Endothelial cell of umbilical vein (primary cell): Measurements from ENCODE around the gene NFILZ. TPM values are rescaled to one million over a fixed set of nuclear protein-coding genes. Genes with fewer than 3 reads are reported as not detected.
A peak's percentile ranks its signal among the peaks of the same experiment; 100 is the strongest.

Experiments used
- BruUV-seq: library from RNA; stranded (reverse); fragments of 400-500 nt; replicated peaks from 2 replicates; lab custom pipeline; 2021; lab: Mats Ljungman, UMichigan
- CTCF ChIA-PET: fragments of 300-600, 350-600 bp; sonication (Branson Sonifier 250); formaldehyde crosslinking; loops from one replicate; lab custom pipeline; 2021; ENCODE audit warnings: antibody characterized with exemption, inconsistent platforms; lab: Charles Lee
- POLR2A ChIA-PET: fragments of 300-600, 350-600 bp; sonication (Branson Sonifier 250); formaldehyde crosslinking; loops from one replicate; lab custom pipeline; 2021; ENCODE audit warnings: antibody characterized with exemption, inconsistent platforms; lab: Charles Lee
- DNase-seq: peaks from one replicate; pipeline ENCODE4 v3.0.0-alpha.2; 2011; ENCODE audit warnings: low read depth, low spot score
- FAIRE-seq: peaks from 2 replicates; lab custom pipeline; 2011; peaks lifted over from hg19 to GRCh38; lab: Jason Lieb, UNC
- H2AFZ ChIP-seq: 2 replicates; pipeline ENCODE4 v1.6.0; 2012; ENCODE audit warnings: low read depth, low read length, control low read depth, inconsistent platforms
- H3K27ac ChIP-seq: 2 replicates; pipeline ENCODE4 v1.5.1; 2011; ENCODE audit warnings: low read depth, mild to moderate bottlenecking, control low read depth, low read length, moderate library complexity; ENCODE audit not compliant: insufficient read depth
- H3K27me3 ChIP-seq, 2 experiments: 2 replicates each; pipeline versions ENCODE4 v1.6.0 to v1.6.1; 2011; ENCODE audit warnings: low read length in 2 of 2, mixed read lengths in 1 of 2; ENCODE audit not compliant: control insufficient read depth in 2 of 2, insufficient read depth in 2 of 2
- H3K36me3 ChIP-seq, 2 experiments: 2 replicates in 1 of 2; 3 replicates in 1 of 2; pipeline ENCODE4 v1.5.1; 2011; ENCODE audit warnings: low read length in 2 of 2, mild to moderate bottlenecking in 1 of 2, moderate library complexity in 1 of 2; ENCODE audit not compliant: control insufficient read depth in 2 of 2, insufficient read depth in 2 of 2; ENCODE audit errors: extremely low read depth in 1 of 2
- H3K4me1 ChIP-seq: 3 replicates; pipeline ENCODE4 v1.5.1; 2011; ENCODE audit warnings: mild to moderate bottlenecking, low read length; ENCODE audit not compliant: control insufficient read depth, insufficient read depth; ENCODE audit errors: extremely low read depth
- H3K4me2 ChIP-seq: 2 replicates; pipeline ENCODE4 v1.6.1; 2011; ENCODE audit warnings: low read length, control low read depth, mixed read lengths; ENCODE audit not compliant: insufficient read depth
- H3K4me3 ChIP-seq, 3 experiments: fragments of 200-600 bp in 1 of 3; sonication (generic), shearing (Covaris generic) in 1 of 3; replicated peaks in 1 of 3; 2 replicates each; pipeline ENCODE4 v1.5.1; 2011 to 2016; ENCODE audit warnings: control low read depth in 3 of 3, low read length in 3 of 3, mild to moderate bottlenecking in 2 of 3, inconsistent platforms in 1 of 3, low read depth in 1 of 3, moderate library complexity in 1 of 3; ENCODE audit not compliant: insufficient read depth in 1 of 3
- H3K79me2 ChIP-seq: 2 replicates; pipeline ENCODE4 v1.6.0; 2012; ENCODE audit warnings: low read length, inconsistent platforms; ENCODE audit not compliant: control insufficient read depth, insufficient read depth
- H3K9ac ChIP-seq: replicated peaks from 2 replicates; pipeline ENCODE3; 2011; ENCODE audit warnings: low read length, control low read depth; ENCODE audit not compliant: insufficient read depth; ENCODE audit errors: extremely low read depth
- H3K9me1 ChIP-seq: replicated peaks from 3 replicates; pipeline ENCODE4 v1.6.0; 2011; ENCODE audit warnings: mild to moderate bottlenecking, low read length; ENCODE audit not compliant: control insufficient read depth, insufficient read depth; ENCODE audit errors: extremely low read depth
- H3K9me3 ChIP-seq: replicated peaks from 2 replicates; pipeline ENCODE4 v1.5.1; 2012; ENCODE audit warnings: low read length, inconsistent platforms; ENCODE audit not compliant: control insufficient read depth, insufficient read depth
- H4K20me1 ChIP-seq: replicated peaks from 2 replicates; pipeline ENCODE3; 2011; ENCODE audit warnings: mild to moderate bottlenecking, low read length; ENCODE audit not compliant: control insufficient read depth, insufficient read depth; ENCODE audit errors: extremely low read depth
- CTCF ChIP-seq, 2 donors: IDR thresholded peaks; 1 replicate in 1 of 2; 2 replicates in 1 of 2; pipeline ENCODE4 v1.5.1; 2011; ENCODE audit warnings: low read length in 2 of 2, mild to moderate bottlenecking in 2 of 2, moderate library complexity in 2 of 2, control low read depth in 1 of 2, inconsistent platforms in 1 of 2, low read depth in 1 of 2; ENCODE audit not compliant: insufficient read depth in 1 of 2; ENCODE audit errors: extremely low read depth in 1 of 2
- FOS ChIP-seq: IDR thresholded peaks from 2 replicates; pipeline ENCODE4 v1.6.1; 2011; ENCODE audit warnings: mild to moderate bottlenecking, low read length, moderate library complexity, borderline replicate concordance; ENCODE audit not compliant: insufficient read depth
- JUN ChIP-seq: IDR thresholded peaks from 2 replicates; pipeline ENCODE4 v1.6.1; 2011; ENCODE audit warnings: borderline replicate concordance, low read depth; ENCODE audit not compliant: insufficient read length, insufficient read depth
- MAX ChIP-seq: IDR thresholded peaks from 2 replicates; pipeline ENCODE4 v1.6.1; 2011; ENCODE audit not compliant: insufficient read depth, insufficient read length
- MYC ChIP-seq: IDR thresholded peaks from one replicate; pipeline ENCODE4 v1.6.1; 2011; ENCODE audit warnings: mild to moderate bottlenecking, low read depth, low read length
- POLR2A ChIP-seq: IDR thresholded peaks from 2 replicates; pipeline ENCODE4 v1.6.1; 2012; ENCODE audit warnings: low read depth, mild to moderate bottlenecking, control low read depth, low read length
- POLR2AphosphoS5 ChIP-seq: IDR thresholded peaks from 2 replicates; pipeline ENCODE4 v1.6.1; 2012; ENCODE audit warnings: low read depth, mild to moderate bottlenecking, control low read depth, low read length, moderate library complexity; ENCODE audit not compliant: insufficient read depth
- dilution Hi-C: fragments of 300-500 bp; cut with MboI; formaldehyde crosslinking; loops from one replicate; pipeline ENCODE4 v1.15.0; 2019; ENCODE audit warnings: low sequenced_read_pairs; ENCODE audit not compliant: extremely low pct_ligation_motif_present
- intact Hi-C: fragments of 100-400 bp; cut with micrococcal nuclease; formaldehyde crosslinking; loops from one replicate; pipeline ENCODE4 v1.10.0; 2022
- polyA plus RNA-seq, 4 experiments: library from polyadenylated mRNA; depleted of rRNA in 3 of 4; stranded (reverse) in 3 of 4; unstranded in 1 of 4; fragments of >200 nt; gene quantifications; 2 replicates each; pipeline versions ENCODE4 v1.2.1 to v1.2.3, GENCODE V29; 2011 to 2012; ENCODE audit warnings: missing spikeins in 1 of 4
- total RNA-seq: library from RNA; stranded (reverse); gene quantifications from 2 replicates; pipeline ENCODE4 v1.2.3, GENCODE V29; 2021

Gene NFILZ
- total and polyA plus RNA-seq, 2 donors (not counting 3 experiments of a cell fraction or from before 2014, with no cell fraction given), result not detected

GRCh38 chr19:8607386-8607785 lies 23.0 kb upstream of the NFILZ start:
- Histone ChIP-seq H3K9me3 (no peaks in the 10 kb centered on the region), H3K79me2 (no peaks in the 10 kb centered on the region), H3K36me3 (no peaks in the 10 kb centered on the region), H3K9ac (no peak overlapping the region), H3K9me1 (no peaks in the 10 kb centered on the region), H2AFZ (no peak overlapping the region), H3K27me3 (no peaks in the 10 kb centered on the region), H3K27ac (no peak overlapping the region), H3K4me2 (no peak overlapping the region), H4K20me1 (no peaks in the 10 kb centered on the region), H3K4me1 (peaks cover 9% of the 10 kb centered on the region), H3K4me3 (no peak overlapping the region)
- intact Hi-C loops, result no loop called here
- BruUV-seq, result no TSS peak
- dilution Hi-C loops, result no loop called here
- FAIRE-seq (no peak), DNase-seq (no peak)
- no peak for TF ChIP-seq POLR2AphosphoS5
- no peak for TF ChIP-seq POLR2A
- no peak for TF ChIP-seq CTCF (IDR thresholded peaks at IDR 0.05; ENCODE audit: extremely low read depth in 1 of 2, insufficient read depth in 1 of 2, low read depth in 1 of 2, low read length in 2 of 2)
- no peak for TF ChIP-seq FOS
- no peak for TF ChIP-seq JUN
- ChIA-PET CTCF (no interaction called here), POLR2A (no interaction called here)

DNA sequence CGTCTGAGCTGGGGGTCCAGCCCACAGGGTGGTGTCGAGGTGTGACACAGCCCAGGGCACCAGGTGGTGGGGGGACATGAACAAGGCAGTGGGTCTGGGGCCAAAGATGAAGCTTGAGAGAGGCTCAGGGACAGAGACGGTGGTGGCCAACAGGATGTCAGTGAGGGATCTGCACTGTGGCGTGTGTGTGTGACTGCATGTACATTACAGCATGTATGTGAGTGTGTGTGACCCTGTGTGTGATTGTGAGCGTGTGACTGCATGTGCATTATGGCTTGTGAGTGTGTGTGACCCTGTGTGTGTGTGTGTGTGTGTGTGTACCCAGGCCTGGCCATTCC lies 21.5 kb upstream of the NFILZ start:
- no peak for DNase-seq
- dilution Hi-C loops, result no loop called here
- Histone ChIP-seq H3K4me2 (peak overlapping the region; percentile 31), H3K9ac (peak overlapping the region; percentile 75), H4K20me1 (no peaks in the 10 kb centered on the region), H2AFZ (peak overlapping the region; percentile 59), H3K27ac (peak overlapping the region; percentile 45), H3K27me3 (no peaks in the 10 kb centered on the region), H3K9me1 (no peaks in the 10 kb centered on the region), H3K4me3 (peak overlapping the region in 2 of 3 experiments; percentile 45 to 53), H3K4me1 (peaks cover 9% of the 10 kb centered on the region), H3K79me2 (no peaks in the 10 kb centered on the region), H3K36me3 (no peaks in the 10 kb centered on the region), H3K9me3 (no peaks in the 10 kb centered on the region)
- ChIA-PET POLR2A (no interaction called here), CTCF (interaction anchor here (0.9 kb wide), 1 partner anchor 33 kb away, joined by 3 read pairs; no protein-coding TSS in a partner anchor)
- TF ChIP-seq MYC (no peak), MAX (no peak), CTCF (IDR thresholded peaks at IDR 0.05; ENCODE audit: extremely low read depth in 1 of 2, insufficient read depth in 1 of 2, low read depth in 1 of 2, low read length in 2 of 2) (no peak)
- intact Hi-C loops, result no loop called here
- no TSS peak for BruUV-seq
- FAIRE-seq, result no peak
